Placental pericyte (primary cell): Measurements from ENCODE around the gene DSCAML1. TPM values are rescaled to one million over a fixed set of nuclear protein-coding genes. Genes with fewer than 3 reads are reported as not detected.

Experiments
- total RNA-seq: library from RNA; depleted of rRNA; stranded (reverse); fragments of >200 nt; gene quantifications from 2 replicates; pipeline ENCODE4 v1.2.3, GENCODE V29; 2012

DSCAML1 gene, protein sequence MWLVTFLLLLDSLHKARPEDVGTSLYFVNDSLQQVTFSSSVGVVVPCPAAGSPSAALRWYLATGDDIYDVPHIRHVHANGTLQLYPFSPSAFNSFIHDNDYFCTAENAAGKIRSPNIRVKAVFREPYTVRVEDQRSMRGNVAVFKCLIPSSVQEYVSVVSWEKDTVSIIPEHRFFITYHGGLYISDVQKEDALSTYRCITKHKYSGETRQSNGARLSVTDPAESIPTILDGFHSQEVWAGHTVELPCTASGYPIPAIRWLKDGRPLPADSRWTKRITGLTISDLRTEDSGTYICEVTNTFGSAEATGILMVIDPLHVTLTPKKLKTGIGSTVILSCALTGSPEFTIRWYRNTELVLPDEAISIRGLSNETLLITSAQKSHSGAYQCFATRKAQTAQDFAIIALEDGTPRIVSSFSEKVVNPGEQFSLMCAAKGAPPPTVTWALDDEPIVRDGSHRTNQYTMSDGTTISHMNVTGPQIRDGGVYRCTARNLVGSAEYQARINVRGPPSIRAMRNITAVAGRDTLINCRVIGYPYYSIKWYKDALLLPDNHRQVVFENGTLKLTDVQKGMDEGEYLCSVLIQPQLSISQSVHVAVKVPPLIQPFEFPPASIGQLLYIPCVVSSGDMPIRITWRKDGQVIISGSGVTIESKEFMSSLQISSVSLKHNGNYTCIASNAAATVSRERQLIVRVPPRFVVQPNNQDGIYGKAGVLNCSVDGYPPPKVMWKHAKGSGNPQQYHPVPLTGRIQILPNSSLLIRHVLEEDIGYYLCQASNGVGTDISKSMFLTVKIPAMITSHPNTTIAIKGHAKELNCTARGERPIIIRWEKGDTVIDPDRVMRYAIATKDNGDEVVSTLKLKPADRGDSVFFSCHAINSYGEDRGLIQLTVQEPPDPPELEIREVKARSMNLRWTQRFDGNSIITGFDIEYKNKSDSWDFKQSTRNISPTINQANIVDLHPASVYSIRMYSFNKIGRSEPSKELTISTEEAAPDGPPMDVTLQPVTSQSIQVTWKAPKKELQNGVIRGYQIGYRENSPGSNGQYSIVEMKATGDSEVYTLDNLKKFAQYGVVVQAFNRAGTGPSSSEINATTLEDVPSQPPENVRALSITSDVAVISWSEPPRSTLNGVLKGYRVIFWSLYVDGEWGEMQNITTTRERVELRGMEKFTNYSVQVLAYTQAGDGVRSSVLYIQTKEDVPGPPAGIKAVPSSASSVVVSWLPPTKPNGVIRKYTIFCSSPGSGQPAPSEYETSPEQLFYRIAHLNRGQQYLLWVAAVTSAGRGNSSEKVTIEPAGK (N-terminal part only)
- total RNA-seq: not detected in 2 replicates

DNA sequence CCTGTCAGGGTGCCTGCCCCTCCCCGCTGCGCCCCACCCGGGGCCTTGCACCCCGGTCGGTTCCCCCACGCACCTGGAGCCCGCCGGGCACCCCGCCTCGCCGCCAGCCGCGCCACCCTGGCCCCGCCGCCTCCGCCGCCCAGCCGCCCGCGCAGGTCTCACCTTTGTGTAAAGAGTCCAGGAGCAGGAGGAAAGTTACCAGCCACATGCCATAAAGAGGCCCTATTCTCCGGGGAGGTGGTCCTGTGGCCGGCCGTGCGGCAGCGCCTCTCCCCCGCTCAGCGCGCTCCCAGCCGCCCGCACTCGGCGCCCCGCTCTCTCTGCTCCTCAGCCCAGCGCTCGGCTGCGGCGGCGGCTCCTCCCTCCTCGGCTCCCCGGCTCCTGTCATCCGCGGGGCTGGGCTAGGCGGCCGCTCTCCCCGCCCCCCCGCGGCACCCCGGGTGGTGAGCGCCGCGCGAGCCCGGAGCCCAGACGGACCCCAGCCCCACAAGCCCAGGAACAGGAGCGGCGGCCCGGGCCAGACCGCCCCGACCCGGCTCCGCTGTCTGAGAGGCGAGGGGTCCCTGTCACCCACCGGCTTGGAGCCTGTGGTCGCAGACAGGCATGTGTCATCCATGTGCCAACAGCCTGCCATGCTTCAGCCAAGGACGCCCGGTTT is at the start of gene DSCAML1:
DSCAML1 (minus strand) TSS at position 345 of the 658 bp plus-strand sequence; CDS start at position 208, 137 bp downstream.

DNA sequence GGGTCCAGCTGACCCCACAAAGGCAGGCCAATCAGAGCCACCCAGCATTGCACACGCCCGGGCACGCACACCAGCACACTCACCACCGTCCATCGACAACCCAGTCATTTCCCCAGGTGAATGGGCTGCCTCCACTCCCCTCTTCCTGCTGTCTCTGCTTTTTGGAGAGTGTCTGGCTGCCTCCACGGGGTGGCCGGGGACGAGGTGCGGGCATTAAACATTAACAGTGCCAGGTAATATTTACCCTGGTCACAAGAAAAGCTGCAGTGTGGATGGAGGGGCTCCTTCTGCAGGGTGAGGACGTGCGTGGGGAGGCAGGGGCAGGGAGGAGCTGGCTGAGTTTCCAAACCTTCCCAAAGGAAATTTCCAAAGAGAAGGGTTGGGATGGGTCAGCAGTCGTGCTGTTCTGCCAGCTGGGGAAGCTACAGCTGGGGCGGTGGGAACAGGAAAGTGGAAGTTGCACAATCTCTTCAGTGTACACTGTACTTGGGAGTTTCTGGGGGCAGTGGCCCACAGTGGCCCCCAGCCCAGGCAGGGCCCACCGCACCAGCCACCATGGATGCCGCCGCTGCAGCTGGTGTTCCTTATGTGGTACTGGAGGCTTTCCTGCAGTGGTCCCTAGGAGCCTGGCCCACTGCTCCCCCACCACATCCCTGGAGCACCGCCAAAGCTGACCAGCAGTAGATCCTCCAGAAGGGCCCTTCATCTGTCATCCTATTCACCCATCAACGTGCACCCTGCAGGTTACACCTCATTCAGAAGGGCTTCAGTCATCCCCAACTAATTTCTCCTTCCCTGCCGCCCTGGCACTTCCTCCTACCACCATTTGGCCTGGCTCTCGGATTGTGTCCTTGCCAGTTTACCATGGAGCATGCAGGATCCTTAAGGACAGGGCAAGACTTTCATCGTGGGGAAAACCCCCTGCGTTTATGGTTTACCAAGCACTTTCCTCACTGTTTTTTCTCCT is 27.8 kb upstream of the DSCAML1 start, which contains the start of gene FXYD2:
FXYD2 (minus strand) TSS at position 174 of the 967 bp plus-strand sequence; CDS start at position 108, 66 bp downstream.

Other genes starting within 250 kb of the DSCAML1 start
- gene FXYD2, start 27.5 kb upstream of the DSCAML1 start, total RNA-seq: 0.22 TPM in 1 of 2 replicates, not detected in the other
- gene FXYD6, start 79.4 kb upstream of the DSCAML1 start, total RNA-seq: not detected in 2 replicates
- not detected in 2 replicates for gene TMPRSS13, start 132.2 kb upstream of the DSCAML1 start, total RNA-seq
- not detected in 2 replicates for gene IL10RA, start 189.2 kb upstream of the DSCAML1 start, total RNA-seq